HG03108 (cell line): Measurements from ENCODE around the gene PYGL.
A peak's percentile ranks its signal among the peaks of the same experiment; 100 is the strongest.

Experiments used
- ATAC-seq: cut with Tn5 transposase; IDR thresholded peaks from one replicate; pipeline ENCODE4 v1.9.1; 2021; ENCODE audit warnings: moderate library complexity; ENCODE audit not compliant: unreplicated experiment

The PYGL gene

GRCh38 chr14:50882932-50883826, 61.1 kb downstream of the PYGL start:
- no peak for ATAC-seq

- ATAC-seq, result peak; percentile 97
Observed at GRCh38 chr14:50875359-50876070, 68.8 kb downstream of the PYGL start.

- no peak for ATAC-seq
Observed at GRCh38 chr14:50874757-50875156, 69.5 kb downstream of the PYGL start.

GRCh38 chr14:50871914-50872732, 72.2 kb downstream of the PYGL start, which contains the start of gene ABHD12B:
TSS of gene ABHD12B (plus strand) at chr14:50872053. CDS start at chr14:50872175, 122 bp downstream.
- no peak for ATAC-seq

- no peak for ATAC-seq
Observed at GRCh38 chr14:50871228-50871627, 73.1 kb downstream of the PYGL start.

GRCh38 chr14:50865391-50866076, 78.7 kb downstream of the PYGL start:
- no peak for ATAC-seq

- no peak for ATAC-seq
Observed at GRCh38 chr14:50864946-50865345, 79.3 kb downstream of the PYGL start.

- no peak for ATAC-seq
Observed at GRCh38 chr14:50864237-50864636, 80.0 kb downstream of the PYGL start.

GRCh38 chr14:50862036-50862570, 82.2 kb downstream of the PYGL start:
- no peak for ATAC-seq

- ATAC-seq, result peak; percentile 44
Observed at GRCh38 chr14:50860478-50861086, 83.7 kb downstream of the PYGL start.

GRCh38 chr14:50859296-50859624, 85.0 kb downstream of the PYGL start:
- no peak for ATAC-seq

- no peak for ATAC-seq
Observed at GRCh38 chr14:50856660-50857059, 87.6 kb downstream of the PYGL start.

- no peak for ATAC-seq
Observed at GRCh38 chr14:50855558-50855957, 88.7 kb downstream of the PYGL start.
